ENCODE measurements around the gene ITGA8.

The ITGA8 gene

GRCh38 chr10:15491856-15492642 lies 227.7 kb downstream of the ITGA8 start:
- no peaks in the 10 kb centered on the region for H3K4me1 ChIP-seq (ENCODE audit: control insufficient read depth, insufficient read depth, low read length)
- no peak overlapping the region for H3K27ac ChIP-seq (ENCODE audit: insufficient read depth, low read depth, low read length, poor library complexity, severe bottlenecking)
- no peaks in the 10 kb centered on the region for H3K36me3 ChIP-seq (ENCODE audit: control insufficient read depth, insufficient read depth, low read length)
- H3K27me3 ChIP-seq (ENCODE audit: control insufficient read depth, insufficient read depth, low read length, poor library complexity, severe bottlenecking), result no peaks in the 10 kb centered on the region
- H3K4me3 ChIP-seq (ENCODE audit: insufficient read depth, low read depth, low read length), result no peak overlapping the region
- 89 to 95% methylated on average over 7 of the region's 7 CpGs for WGBS, 2 experiments
- H3K9me3 ChIP-seq (ENCODE audit: control insufficient read depth, low read length), result no peaks in the 10 kb centered on the region

DNA sequence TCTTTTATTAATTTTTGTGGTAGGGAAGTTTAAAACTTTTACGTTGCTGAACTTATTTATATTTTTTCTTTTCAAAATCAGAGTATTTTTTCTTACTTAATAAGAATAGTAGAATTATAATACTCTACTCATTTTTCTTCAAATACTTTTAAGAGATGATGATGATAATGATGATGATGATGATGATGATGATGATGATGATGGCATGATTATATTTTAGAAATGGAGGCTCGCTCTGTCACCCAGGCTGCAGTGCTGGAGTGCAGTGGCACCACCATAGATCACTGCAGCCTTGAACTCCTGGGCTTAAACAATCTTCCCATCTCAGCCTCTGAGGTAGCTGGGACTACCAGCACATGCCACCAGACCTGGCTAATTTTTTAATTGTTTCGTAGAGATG lies 230.3 kb downstream of the ITGA8 start:
- no peak overlapping the region for H3K27ac ChIP-seq (ENCODE audit: insufficient read depth, low read depth, low read length, poor library complexity, severe bottlenecking)
- H3K9me3 ChIP-seq (ENCODE audit: control insufficient read depth, low read length), result no peaks in the 10 kb centered on the region
- 85 to 92% methylated on average over 2 of the region's 3 CpGs for WGBS, 2 experiments
- H3K27me3 ChIP-seq (ENCODE audit: control insufficient read depth, insufficient read depth, low read length, poor library complexity, severe bottlenecking), result no peaks in the 10 kb centered on the region
- no peak overlapping the region for H3K4me3 ChIP-seq (ENCODE audit: insufficient read depth, low read depth, low read length)
- H3K36me3 ChIP-seq (ENCODE audit: control insufficient read depth, insufficient read depth, low read length), result no peaks in the 10 kb centered on the region
- no peaks in the 10 kb centered on the region for H3K4me1 ChIP-seq (ENCODE audit: control insufficient read depth, insufficient read depth, low read length)

DNA sequence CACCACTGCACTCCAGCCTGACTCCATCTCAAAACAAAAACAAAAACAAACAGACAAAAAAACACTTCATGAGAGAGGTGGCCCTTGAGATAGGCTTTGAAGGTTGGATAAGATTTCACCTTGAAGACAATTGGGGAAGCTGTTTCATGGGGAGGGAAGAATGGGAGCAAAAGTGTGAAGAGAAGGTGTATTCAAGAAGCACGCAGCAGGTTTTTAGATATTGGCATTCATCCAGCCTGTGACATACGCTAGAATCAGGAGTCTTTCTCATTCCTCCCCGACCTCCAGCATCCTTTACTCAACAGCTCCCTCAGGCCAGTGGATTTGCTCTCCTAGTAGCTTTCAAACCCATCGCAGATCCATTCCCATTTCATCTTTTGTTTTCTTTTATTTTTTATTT lies 232.3 kb downstream of the ITGA8 start:
- no peak overlapping the region for H3K27ac ChIP-seq (ENCODE audit: insufficient read depth, low read depth, low read length, poor library complexity, severe bottlenecking)
- 71 to 72% methylated on average over 4 of the region's 4 CpGs for WGBS, 2 experiments
- no peaks in the 10 kb centered on the region for H3K27me3 ChIP-seq (ENCODE audit: control insufficient read depth, insufficient read depth, low read length, poor library complexity, severe bottlenecking)
- no peaks in the 10 kb centered on the region for H3K36me3 ChIP-seq (ENCODE audit: control insufficient read depth, insufficient read depth, low read length)
- no peak overlapping the region for H3K4me3 ChIP-seq (ENCODE audit: insufficient read depth, low read depth, low read length)
- H3K9me3 ChIP-seq (ENCODE audit: control insufficient read depth, low read length), result no peaks in the 10 kb centered on the region
- H3K4me1 ChIP-seq (ENCODE audit: control insufficient read depth, insufficient read depth, low read length), result no peaks in the 10 kb centered on the region

DNA sequence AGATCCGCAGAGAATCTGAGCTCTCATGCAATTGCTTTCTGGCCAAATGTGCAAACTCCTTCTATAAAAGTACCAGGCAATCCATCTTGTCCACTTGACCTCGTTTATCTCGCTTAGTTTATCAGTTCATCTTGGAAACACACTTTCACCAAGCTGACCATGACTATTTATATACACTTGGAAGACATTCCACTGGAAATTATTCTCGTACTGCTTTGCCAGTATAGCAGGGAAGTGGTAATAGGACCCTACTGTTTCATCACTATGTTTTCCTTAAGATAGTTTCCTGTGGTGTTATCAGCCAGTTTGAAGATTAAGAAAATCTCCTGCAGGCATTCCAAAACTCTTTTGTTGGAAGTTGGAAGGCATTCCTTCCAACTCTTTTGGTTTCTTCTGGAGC lies 233.3 kb downstream of the ITGA8 start:
- 88 to 98% methylated on average over 4 of the region's 4 CpGs for WGBS, 2 experiments
- Histone ChIP-seq H3K27me3 (ENCODE audit: control insufficient read depth, insufficient read depth, low read length, poor library complexity, severe bottlenecking) (no peaks in the 10 kb centered on the region), H3K27ac (ENCODE audit: insufficient read depth, low read depth, low read length, poor library complexity, severe bottlenecking) (no peak overlapping the region), H3K9me3 (ENCODE audit: control insufficient read depth, low read length) (no peaks in the 10 kb centered on the region), H3K36me3 (ENCODE audit: control insufficient read depth, insufficient read depth, low read length) (no peaks in the 10 kb centered on the region), H3K4me1 (ENCODE audit: control insufficient read depth, insufficient read depth, low read length) (no peaks in the 10 kb centered on the region), H3K4me3 (ENCODE audit: insufficient read depth, low read depth, low read length) (no peak overlapping the region)

- Histone ChIP-seq H3K4me1 (ENCODE audit: control insufficient read depth, insufficient read depth, low read length) (no peaks in the 10 kb centered on the region), H3K27ac (ENCODE audit: insufficient read depth, low read depth, low read length, poor library complexity, severe bottlenecking) (no peak overlapping the region), H3K27me3 (ENCODE audit: control insufficient read depth, insufficient read depth, low read length, poor library complexity, severe bottlenecking) (no peaks in the 10 kb centered on the region), H3K9me3 (ENCODE audit: control insufficient read depth, low read length) (no peaks in the 10 kb centered on the region), H3K36me3 (ENCODE audit: control insufficient read depth, insufficient read depth, low read length) (no peaks in the 10 kb centered on the region), H3K4me3 (ENCODE audit: insufficient read depth, low read depth, low read length) (no peak overlapping the region)
- 96% methylated on average over 4 to 5 of the region's 5 CpGs for WGBS, 2 experiments
Measured at GRCh38 chr10:15485684-15486316, 233.9 kb downstream of the ITGA8 start.

GRCh38 chr10:15485027-15485426 lies 234.7 kb downstream of the ITGA8 start:
- H3K27me3 ChIP-seq (ENCODE audit: control insufficient read depth, insufficient read depth, low read length, poor library complexity, severe bottlenecking), result no peaks in the 10 kb centered on the region
- H3K4me1 ChIP-seq (ENCODE audit: control insufficient read depth, insufficient read depth, low read length), result no peaks in the 10 kb centered on the region
- H3K4me3 ChIP-seq (ENCODE audit: insufficient read depth, low read depth, low read length), result no peak overlapping the region
- 41 to 60% methylated on average over 2 to 3 of the region's 3 CpGs for WGBS, 2 experiments
- no peaks in the 10 kb centered on the region for H3K9me3 ChIP-seq (ENCODE audit: control insufficient read depth, low read length)
- H3K36me3 ChIP-seq (ENCODE audit: control insufficient read depth, insufficient read depth, low read length), result no peaks in the 10 kb centered on the region
- no peak overlapping the region for H3K27ac ChIP-seq (ENCODE audit: insufficient read depth, low read depth, low read length, poor library complexity, severe bottlenecking)

DNA sequence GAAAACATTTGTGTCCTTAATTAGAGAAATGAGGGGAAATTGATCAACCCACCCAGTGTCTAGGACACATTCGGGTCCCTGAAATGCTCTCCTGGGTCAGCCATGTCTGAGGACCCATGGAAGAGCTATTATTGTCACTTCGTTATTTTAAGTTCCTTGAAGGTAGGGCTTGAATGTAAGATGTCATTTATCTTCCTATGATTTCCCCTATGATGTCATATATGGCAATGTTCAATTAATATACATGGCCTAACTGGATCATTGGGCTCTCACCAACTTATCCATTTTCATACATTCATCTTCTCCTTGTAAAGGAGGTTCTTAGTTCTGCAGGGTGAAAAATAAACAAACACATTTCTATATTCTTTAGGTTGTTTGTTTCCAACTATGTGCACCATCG lies 235.6 kb downstream of the ITGA8 start:
- H3K36me3 ChIP-seq (ENCODE audit: control insufficient read depth, insufficient read depth, low read length), result no peaks in the 10 kb centered on the region
- H3K4me3 ChIP-seq (ENCODE audit: insufficient read depth, low read depth, low read length), result no peak overlapping the region
- peaks cover 6% of the 10 kb centered on the region for H3K4me1 ChIP-seq (ENCODE audit: control insufficient read depth, insufficient read depth, low read length)
- H3K27ac ChIP-seq (ENCODE audit: insufficient read depth, low read depth, low read length, poor library complexity, severe bottlenecking), result no peak overlapping the region
- WGBS, 2 experiments, result 93 to 94% methylated on average over 2 to 3 of the region's 3 CpGs
- no peaks in the 10 kb centered on the region for H3K9me3 ChIP-seq (ENCODE audit: control insufficient read depth, low read length)
- no peaks in the 10 kb centered on the region for H3K27me3 ChIP-seq (ENCODE audit: control insufficient read depth, insufficient read depth, low read length, poor library complexity, severe bottlenecking)

DNA sequence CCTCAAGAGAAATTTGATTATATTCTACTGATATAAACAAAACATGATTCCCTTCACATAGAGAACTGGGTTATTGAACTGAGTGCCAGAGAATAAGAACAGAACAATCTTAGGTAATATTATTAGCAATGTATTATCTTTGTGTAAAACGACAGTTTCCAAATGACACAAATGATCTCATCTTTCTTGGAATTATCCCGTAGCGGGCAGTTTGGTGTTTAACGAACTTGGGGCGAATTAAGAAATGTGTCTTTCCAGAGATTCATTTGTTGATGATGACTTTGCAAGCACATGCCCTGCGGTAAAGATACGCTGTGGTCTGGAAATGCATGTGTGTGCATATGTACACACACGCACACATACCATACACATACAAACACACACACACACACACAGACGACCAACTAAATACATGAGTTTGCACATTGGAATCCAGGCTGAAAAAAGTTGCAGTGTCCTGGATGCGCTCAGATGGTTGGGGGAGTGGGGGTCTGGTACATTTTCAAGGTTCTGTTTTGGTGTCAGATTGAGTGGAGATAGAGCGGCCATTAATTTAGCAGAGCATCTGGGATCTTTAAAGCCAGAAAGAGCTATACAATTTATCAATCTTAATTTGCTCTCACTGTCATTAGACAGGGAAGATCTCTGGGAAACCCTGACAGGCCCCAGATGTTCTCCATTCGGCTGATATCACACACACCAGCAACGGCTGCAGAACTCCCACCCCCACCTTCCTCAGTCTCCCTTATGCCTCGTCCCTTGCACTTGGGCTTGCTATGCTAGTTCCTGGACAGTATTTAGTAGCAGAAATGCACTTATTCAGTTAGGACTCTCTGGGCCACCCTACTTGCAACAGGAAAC lies 236.3 kb downstream of the ITGA8 start:
- Histone ChIP-seq H3K27me3 (ENCODE audit: control insufficient read depth, insufficient read depth, low read length, poor library complexity, severe bottlenecking) (no peaks in the 10 kb centered on the region), H3K27ac (ENCODE audit: insufficient read depth, low read depth, low read length, poor library complexity, severe bottlenecking) (no peak overlapping the region), H3K9me3 (ENCODE audit: control insufficient read depth, low read length) (no peaks in the 10 kb centered on the region), H3K4me3 (ENCODE audit: insufficient read depth, low read depth, low read length) (no peak overlapping the region), H3K4me1 (ENCODE audit: control insufficient read depth, insufficient read depth, low read length) (peaks cover 13% of the 10 kb centered on the region), H3K36me3 (ENCODE audit: control insufficient read depth, insufficient read depth, low read length) (no peaks in the 10 kb centered on the region)
- WGBS, 2 experiments, result 91 to 93% methylated on average over 13 to 14 of the region's 14 CpGs

DNA sequence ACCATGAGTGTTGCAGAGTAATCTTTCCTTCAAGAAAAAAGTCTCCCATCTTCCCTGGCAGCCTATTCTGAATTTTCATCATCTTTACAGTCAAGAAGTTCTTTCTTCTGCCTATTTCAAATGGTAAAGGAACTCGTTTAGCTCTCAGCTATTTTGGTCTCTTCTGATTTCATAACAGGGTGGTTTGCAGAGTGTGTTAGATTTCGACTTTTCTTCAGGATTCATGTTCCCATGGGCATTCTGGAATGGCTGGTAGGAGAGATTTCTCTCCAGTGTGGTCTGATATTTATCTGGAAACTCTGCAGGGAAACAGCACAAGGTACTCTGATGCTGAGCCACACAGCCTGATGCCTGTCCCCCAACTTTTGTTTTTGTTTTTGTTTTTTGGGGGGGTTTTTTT lies 237.6 kb downstream of the ITGA8 start:
- Histone ChIP-seq H3K9me3 (ENCODE audit: control insufficient read depth, low read length) (no peaks in the 10 kb centered on the region), H3K27ac (ENCODE audit: insufficient read depth, low read depth, low read length, poor library complexity, severe bottlenecking) (no peak overlapping the region), H3K36me3 (ENCODE audit: control insufficient read depth, insufficient read depth, low read length) (no peaks in the 10 kb centered on the region), H3K4me3 (ENCODE audit: insufficient read depth, low read depth, low read length) (no peak overlapping the region), H3K27me3 (ENCODE audit: control insufficient read depth, insufficient read depth, low read length, poor library complexity, severe bottlenecking) (no peaks in the 10 kb centered on the region), H3K4me1 (ENCODE audit: control insufficient read depth, insufficient read depth, low read length) (peaks cover 25% of the 10 kb centered on the region)
- WGBS, 2 experiments, result 86 to 96% methylated on average over 2 of the region's 2 CpGs

DNA sequence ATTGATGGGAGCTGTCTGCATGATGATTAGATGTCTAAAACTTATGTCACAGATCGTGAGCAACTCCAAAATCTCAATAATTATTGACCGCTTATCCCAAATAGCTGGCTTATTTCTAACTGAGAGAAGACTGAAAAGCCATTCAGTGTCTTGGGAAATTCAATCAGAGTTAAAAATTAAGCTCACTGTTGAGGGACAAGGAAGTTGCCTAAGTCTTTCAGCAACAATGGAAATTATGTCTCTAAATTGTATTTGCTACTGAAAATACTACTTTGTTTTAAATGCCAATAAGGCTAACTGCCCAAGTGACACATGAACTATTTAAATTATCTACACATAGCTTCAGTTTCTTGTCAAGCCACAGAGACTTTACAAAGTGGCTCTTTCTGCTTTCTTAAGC lies 240.8 kb downstream of the ITGA8 start:
- Histone ChIP-seq H3K27me3 (ENCODE audit: control insufficient read depth, insufficient read depth, low read length, poor library complexity, severe bottlenecking) (peaks cover 11% of the 10 kb centered on the region), H3K36me3 (ENCODE audit: control insufficient read depth, insufficient read depth, low read length) (no peaks in the 10 kb centered on the region), H3K27ac (ENCODE audit: insufficient read depth, low read depth, low read length, poor library complexity, severe bottlenecking) (peak overlapping the region; percentile 16), H3K4me1 (ENCODE audit: control insufficient read depth, insufficient read depth, low read length) (peaks cover 29% of the 10 kb centered on the region), H3K9me3 (ENCODE audit: control insufficient read depth, low read length) (no peaks in the 10 kb centered on the region), H3K4me3 (ENCODE audit: insufficient read depth, low read depth, low read length) (no peak overlapping the region)
- 68 to 75% methylated on average over 2 of the region's 2 CpGs for WGBS, 2 experiments
